Transverse colon (tissue), 4 donors: ENCODE results near the gene ALPK3. TPM values are rescaled to one million over a fixed set of nuclear protein-coding genes. Genes with fewer than 3 reads are reported as not detected.

Experiments used
- DNase-seq: peaks from one replicate; pipeline ENCODE4 v3.0.0-alpha.2; 2019
- H3K27ac ChIP-seq, 4 donors: fragments of 200-600 bp; sonication (generic); 2 replicates each; pipeline ENCODE4 v1.5.1; 2016 to 2018; ENCODE audit warnings: inconsistent platforms in 4 of 4
- H3K27me3 ChIP-seq: fragments of 200-600 bp; sonication (generic); 2 replicates; pipeline ENCODE4 v1.5.1; 2017; ENCODE audit warnings: inconsistent platforms
- H3K36me3 ChIP-seq, 4 donors: fragments of 200-600 bp; sonication (generic); 2 replicates each; pipeline ENCODE4 v1.5.1; 2017 to 2019; ENCODE audit warnings: inconsistent platforms in 4 of 4
- H3K4me1 ChIP-seq, 4 donors: fragments of 200-600 bp; sonication (generic); 2 replicates each; pipeline ENCODE4 v1.5.1; 2017 to 2020; ENCODE audit warnings: inconsistent platforms in 4 of 4
- H3K4me3 ChIP-seq, 4 donors: fragments of 200-600 bp; sonication (generic); 1 replicate in 1 of 4; 2 replicates in 3 of 4; pipeline versions ENCODE4 v1.5.1 to v1.6.1; 2017 to 2019; ENCODE audit warnings: inconsistent platforms in 4 of 4
- H3K9me3 ChIP-seq, 2 donors: fragments of 200-600 bp; sonication (generic); 2 replicates each; pipeline ENCODE4 v1.5.1; 2017 to 2019; ENCODE audit warnings: inconsistent platforms in 2 of 2
- CTCF ChIP-seq, 5 experiments: fragments of 200-600 bp in 3 of 5; fragments of 450-650 bp in 2 of 5; sonication (generic) in 3 of 5; IDR thresholded peaks; 1 replicate in 2 of 5; 2 replicates in 3 of 5; pipeline ENCODE4 v1.5.1; 2016 to 2017; ENCODE audit warnings: antibody characterized with exemption in 5 of 5, inconsistent platforms in 3 of 5, mild to moderate bottlenecking in 2 of 5, moderate library complexity in 1 of 5
- EP300 ChIP-seq: sonication (generic); formaldehyde crosslinking; IDR thresholded peaks from one replicate; pipeline ENCODE4 v1.6.1; 2017; ENCODE audit warnings: antibody characterized with exemption, low read depth
- POLR2A ChIP-seq: fragments of 450-650 bp; IDR thresholded peaks from one replicate; pipeline ENCODE4 v1.6.1; 2016; ENCODE audit warnings: antibody characterized with exemption, mild to moderate bottlenecking, moderate library complexity
- POLR2AphosphoS5 ChIP-seq, 3 donors: sonication (generic); formaldehyde crosslinking; IDR thresholded peaks; one replicate each; pipeline ENCODE4 v1.6.1; 2016; ENCODE audit warnings: antibody characterized with exemption in 3 of 3
- WGBS, 2 donors: methylation state at CpG; one replicate each; pipeline ENCODE4 v1.1.5; 2018; ENCODE audit warnings: low coverage in 1 of 2; 5-methylcytosine and 5-hydroxymethylcytosine counted together
- in situ Hi-C, 4 donors: fragments of 200-750 bp; cut with MboI; loops; one replicate each; pipeline versions ENCODE4 v1.15.0 to v1.15.1; 2017; ENCODE audit warnings: low sequenced_read_pairs in 3 of 4, low pct_ligation_motif_present in 1 of 4, low pct_unique_long_range_greater_than_20kb in 1 of 4
- intact Hi-C: fragments of 100-400 bp; cut with DNase I; formaldehyde crosslinking; loops from one replicate; pipeline ENCODE4 v1.15.1; 2023; ENCODE audit warnings: low total_unique reads
- small RNA-seq, 4 donors: library from RNA; depleted of rRNA; stranded (forward); fragments of <200 nt; gene quantifications; one replicate each; pipeline ENCODE3, GENCODE V24; 2016
- total RNA-seq, 4 donors: library from RNA; depleted of rRNA; stranded (reverse); fragments of >200 nt; gene quantifications; one replicate each; pipeline ENCODE4 v1.1.0, GENCODE V29; 2016

The ALPK3 gene
- total RNA-seq, 4 donors from 2014 or later, result 1.1 to 4.6 (median 2.8) TPM

- TF ChIP-seq POLR2AphosphoS5 (IDR thresholded peaks at IDR 0.05) (no peak), EP300 (no peak), POLR2A (no peak), CTCF (IDR thresholded peaks at IDR 0.05) (no peak)
Observed at GRCh38 chr15:84919106-84919667, 102.0 kb downstream of the ALPK3 start.

GRCh38 chr15:84921121-84921520 lies 104.0 kb downstream of the ALPK3 start:
- in situ Hi-C loops, result loop anchor here in 1 of 4 donors (25.0 kb wide), 1 partner anchor 334 kb away; no protein-coding TSS in a partner anchor
- no peak for DNase-seq
- TF ChIP-seq CTCF (IDR thresholded peaks at IDR 0.05) (no peak), POLR2AphosphoS5 (IDR thresholded peaks at IDR 0.05) (no peak), EP300 (no peak), POLR2A (no peak)
- Histone ChIP-seq H3K27ac (no peak overlapping the region), H3K9me3 (no peaks in the 10 kb centered on the region), H3K27me3 (no peaks in the 10 kb centered on the region), H3K4me3 (no peak overlapping the region), H3K36me3 (no peaks in the 10 kb centered on the region), H3K4me1 (peaks cover 0 to 8% (median 4%) of the 10 kb centered on the region in 4 donors)
- intact Hi-C loops, result no loop called here
- 85% methylated on average over 2 of the region's 2 CpGs; no CpG with 5 or more reads in 1 of the 2 donors for WGBS, 2 donors

More at GRCh38 chr15:84919106-84919667, 102.0 kb downstream of the ALPK3 start:
- in situ Hi-C loops, result loop anchor here in 1 of 4 donors (25.0 kb wide), 1 partner anchor 332 kb away; no protein-coding TSS in a partner anchor
- intact Hi-C loops, result no loop called here
- DNase-seq, result no peak
- H3K4me1 ChIP-seq, result peaks cover 0 to 13% (median 0%) of the 10 kb centered on the region in 4 donors
- H3K4me3 ChIP-seq, result no peak overlapping the region
- no peak overlapping the region for H3K27ac ChIP-seq
- H3K9me3 ChIP-seq, result no peaks in the 10 kb centered on the region
- WGBS, 2 donors, result 74 to 98% methylated on average over 2 of the region's 2 CpGs
- no peaks in the 10 kb centered on the region for H3K36me3 ChIP-seq
- H3K27me3 ChIP-seq, result no peaks in the 10 kb centered on the region

DNA sequence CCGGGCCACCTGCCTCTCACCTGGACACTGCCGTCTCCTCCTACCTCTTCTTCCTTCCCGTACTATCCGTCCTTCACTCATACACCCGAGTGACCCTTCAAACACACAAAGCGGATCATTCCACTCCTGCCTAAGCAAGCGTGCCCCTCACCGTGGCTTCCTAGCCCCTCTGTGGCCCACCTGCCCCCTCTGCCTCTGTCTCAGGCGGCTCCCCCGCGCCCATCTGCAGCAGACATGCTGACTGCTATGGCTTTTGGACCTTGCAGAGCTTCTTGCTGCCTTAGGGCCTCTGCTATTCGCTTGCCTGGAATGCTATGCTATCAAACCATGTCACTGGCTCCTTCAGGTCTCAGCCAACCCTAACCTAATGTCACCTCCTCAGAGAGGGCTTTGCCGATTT lies 105.4 kb downstream of the ALPK3 start:
- Histone ChIP-seq H3K4me3 (no peak overlapping the region), H3K9me3 (no peaks in the 10 kb centered on the region), H3K27me3 (no peaks in the 10 kb centered on the region), H3K4me1 (peaks cover 0 to 13% (median 6%) of the 10 kb centered on the region in 4 donors), H3K36me3 (no peaks in the 10 kb centered on the region), H3K27ac (no peak overlapping the region)
- intact Hi-C loops, result no loop called here
- WGBS, 2 donors, result 90 to 91% methylated on average over 8 to 13 of the region's 13 CpGs
- in situ Hi-C loops, result loop anchor here in 1 of 4 donors (25.0 kb wide), 1 partner anchor 335 kb away; no protein-coding TSS in a partner anchor
- TF ChIP-seq EP300 (no peak), POLR2AphosphoS5 (IDR thresholded peaks at IDR 0.05) (no peak), CTCF (IDR thresholded peaks at IDR 0.05) (no peak), POLR2A (no peak)
- no peak for DNase-seq

Small RNA genes within 50 kb of the gene (small RNA-seq; reads per million reads assigned to genes)
- 0 reads per million in 4 donors for gene RF00402

Other genes starting within 250 kb of the ALPK3 start
- 10 to 100 TPM in 1 of 4 donors, 1 to 10 TPM in 3; 1.1 to 55.9 (median 8.1) TPM for gene ZSCAN2, start 216.3 kb upstream of the ALPK3 start, total RNA-seq
- gene WDR73, start 163.1 kb upstream of the ALPK3 start, total RNA-seq, result 10 to 100 TPM; 12.7 to 37.4 (median 26.5) TPM
- 1 to 10 TPM in 2 of 4 donors, not detected in 2; 2.3 to 2.4 TPM for gene NMB, start 159.2 kb upstream of the ALPK3 start, total RNA-seq
- 100 to 1,000 TPM in 2 of 4 donors, 10 to 100 TPM in 2; 19.9 to 124 (median 83.0) TPM for gene SEC11A, start 101.2 kb upstream of the ALPK3 start, total RNA-seq
- 10 to 100 TPM; 23.5 to 41.1 (median 26.5) TPM for gene ZNF592, start 68.8 kb upstream of the ALPK3 start, total RNA-seq
- not detected for gene SLC28A1, start 67.3 kb downstream of the ALPK3 start, total RNA-seq
- gene PDE8A, start 164.5 kb downstream of the ALPK3 start, total RNA-seq, result 100 to 1,000 TPM; 115 to 188 (median 165) TPM